Mucosa of descending colon (tissue), 3 donors: ENCODE measurements around the gene ZC3H14. TPM values are rescaled to one million over a fixed set of nuclear protein-coding genes. Genes with fewer than 3 reads are reported as not detected.

Experiments
- ATAC-seq: fragments of 200-7000 bp; cut with Tn5 transposase; one replicate; pipeline ENCODE4 v1.9.1; 2020; ENCODE audit warnings: mild to moderate bottlenecking, moderate library complexity
- DNase-seq, 3 donors: peaks; one replicate each; pipeline ENCODE4 v3.0.0-alpha.2; 2020
- H3K36me3 ChIP-seq: fragments of 200-600 bp; one replicate; pipeline ENCODE4 v1.8.0; 2021; ENCODE audit warnings: low read depth, mild to moderate bottlenecking
- H3K4me1 ChIP-seq: fragments of 200-600 bp; one replicate; pipeline ENCODE4 v1.8.0; 2021; ENCODE audit warnings: low read depth, mild to moderate bottlenecking
- H3K4me3 ChIP-seq: fragments of 200-600 bp; one replicate; pipeline ENCODE4 v1.8.0; 2021; ENCODE audit warnings: mild to moderate bottlenecking
- H3K9me3 ChIP-seq: fragments of 200-600 bp; one replicate; pipeline ENCODE4 v1.8.0; 2021; ENCODE audit warnings: mild to moderate bottlenecking
- CTCF ChIP-seq: fragments of 200-600 bp; IDR thresholded peaks from one replicate; pipeline ENCODE4 v1.8.0; 2022; ENCODE audit warnings: antibody characterized with exemption, mild to moderate bottlenecking
- intact Hi-C, 2 donors: fragments of 100-400 bp; cut with DNase I in 1 of 2; cut with micrococcal nuclease in 1 of 2; formaldehyde crosslinking; loops; one replicate each; pipeline versions ENCODE4 v1.11.0 to v1.11.1; 2022; cut with DNase I, micrococcal nuclease
- total RNA-seq, 3 donors: library from RNA; stranded (reverse); fragmentation: NEBNext Ultra II Directional in 2 of 3; extraction: Animal tissue kit (Norgen Biotek cat#: 25700) in 2 of 3; gene quantifications; one replicate each; pipeline versions ENCODE4 v1.2.1 to v1.2.4, GENCODE V29; 2021 to 2023
- donor health status: DM: no; HTN: no; CAD: no; lungs with moderate emphysema.
- donor health status: DM: no; HTN: no; CAD: no.
- donor health status: DM: no; HTN: yes; CAD: no.

The ZC3H14 gene
- total RNA-seq, 3 donors from 2014 or later = 55.9 to 72.9 (median 70.7) TPM

- Histone ChIP-seq H3K36me3 (peaks cover 8% of the 10 kb centered on the region), H3K9me3 (no peaks in the 10 kb centered on the region), H3K4me1 (no peaks in the 10 kb centered on the region), H3K4me3 (no peak overlapping the region)
- DNase-seq (no peak), ATAC-seq (no peak)
- intact Hi-C loops = no loop called here
- no peak for TF ChIP-seq CTCF
Observed at GRCh38 chr14:88611878-88612277, 49.0 kb downstream of the ZC3H14 start.

GRCh38 chr14:88612981-88613380 lies 50.1 kb downstream of the ZC3H14 start:
- H3K4me3 ChIP-seq = no peak overlapping the region
- H3K36me3 ChIP-seq = peaks cover 8% of the 10 kb centered on the region
- no peak for DNase-seq
- H3K9me3 ChIP-seq = no peaks in the 10 kb centered on the region
- no peak for ATAC-seq
- no peaks in the 10 kb centered on the region for H3K4me1 ChIP-seq
- no peak for TF ChIP-seq CTCF
- intact Hi-C loops = no loop called here

GRCh38 chr14:88613552-88614010 lies 50.7 kb downstream of the ZC3H14 start:
- Histone ChIP-seq H3K36me3 (peaks cover 8% of the 10 kb centered on the region), H3K4me1 (no peaks in the 10 kb centered on the region), H3K9me3 (no peaks in the 10 kb centered on the region), H3K4me3 (no peak overlapping the region)
- DNase-seq = no peak
- ATAC-seq = peak; percentile 29
- TF ChIP-seq CTCF = no peak
- intact Hi-C loops = no loop called here

GRCh38 chr14:88614218-88614907 lies 51.5 kb downstream of the ZC3H14 start:
- Histone ChIP-seq H3K4me1 (no peaks in the 10 kb centered on the region), H3K36me3 (peaks cover 8% of the 10 kb centered on the region), H3K9me3 (no peaks in the 10 kb centered on the region), H3K4me3 (no peak overlapping the region)
- ATAC-seq = no peak
- TF ChIP-seq CTCF = no peak
- no peak for DNase-seq
- intact Hi-C loops = no loop called here

GRCh38 chr14:88616697-88617096 lies 53.9 kb downstream of the ZC3H14 start:
- H3K9me3 ChIP-seq = no peaks in the 10 kb centered on the region
- DNase-seq = no peak
- no peak overlapping the region for H3K4me3 ChIP-seq
- intact Hi-C loops = no loop called here
- no peak for ATAC-seq
- no peak for TF ChIP-seq CTCF
- no peaks in the 10 kb centered on the region for H3K4me1 ChIP-seq
- H3K36me3 ChIP-seq = no peaks in the 10 kb centered on the region
